ENCODE measurements around the gene MMP11.

GRCh38 chr22:23769321-23769965, 3.2 kb upstream of the MMP11 start:
- TF ChIP-seq CTCF (IDR thresholded peaks at IDR 0.05; ENCODE audit: low read depth, low read length) = no peak
- TF ChIP-seq POLR2A (IDR thresholded peaks at IDR 0.05; ENCODE audit: extremely low read depth, insufficient read length) = no peak
